GM18909 (cell line): ENCODE results near the gene TTC6.

Experiments
- ATAC-seq: cut with Tn5 transposase; IDR thresholded peaks from one replicate; pipeline ENCODE4 v1.9.1; 2021; ENCODE audit warnings: mild to moderate bottlenecking; ENCODE audit not compliant: unreplicated experiment, poor library complexity

TTC6 gene

GRCh38 chr14:37623426-37623951 is 28.1 kb downstream of the TTC6 start:
- ATAC-seq: no peak

- ATAC-seq: no peak
Measured at GRCh38 chr14:37623971-37624370, 28.5 kb downstream of the TTC6 start.

DNA sequence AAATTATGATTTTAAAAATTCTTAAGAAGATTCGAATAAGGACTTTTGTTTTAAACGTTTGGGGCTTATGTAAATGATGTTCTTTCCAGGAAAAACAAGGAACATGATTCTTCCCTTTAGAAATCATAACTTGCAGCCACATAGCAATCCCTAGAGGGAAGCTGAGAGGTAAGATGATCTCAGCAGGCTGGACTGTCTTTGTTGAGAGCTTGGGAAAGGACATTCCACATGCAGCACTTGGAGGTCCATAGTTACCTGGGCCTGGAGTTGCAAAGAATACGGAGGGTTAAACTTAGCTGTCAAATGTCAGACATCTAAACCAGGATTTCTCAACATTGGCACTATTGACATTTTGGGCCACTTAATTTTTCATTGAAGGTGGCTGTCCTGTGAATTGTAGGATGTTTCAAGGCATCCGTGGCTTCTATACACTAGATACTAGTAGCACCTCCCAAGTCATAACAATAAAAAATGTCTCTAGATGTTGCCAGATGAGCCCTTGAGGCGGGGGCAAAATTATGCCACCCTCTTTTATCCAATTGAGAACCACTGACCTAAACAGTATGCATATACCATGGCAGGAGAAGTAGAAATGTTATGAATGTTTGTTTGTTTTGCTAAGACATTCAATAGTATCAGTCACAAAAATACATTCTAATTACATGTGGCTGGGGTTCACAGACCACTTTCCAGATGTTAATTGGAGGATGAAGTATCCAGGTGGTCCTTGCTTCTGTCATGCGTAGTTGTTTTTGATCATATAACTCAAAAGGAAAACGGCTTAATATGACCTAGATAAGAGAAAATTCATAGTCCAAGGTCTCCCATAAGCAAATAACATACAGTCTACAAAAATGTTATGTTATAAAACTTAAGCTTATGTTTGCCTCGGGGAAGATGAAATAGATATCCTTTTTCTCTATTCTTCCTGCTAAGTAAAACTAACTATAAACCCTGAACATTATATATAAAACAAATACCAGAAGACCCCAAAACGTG is 30.5 kb downstream of the TTC6 start:
- ATAC-seq: no peak

DNA sequence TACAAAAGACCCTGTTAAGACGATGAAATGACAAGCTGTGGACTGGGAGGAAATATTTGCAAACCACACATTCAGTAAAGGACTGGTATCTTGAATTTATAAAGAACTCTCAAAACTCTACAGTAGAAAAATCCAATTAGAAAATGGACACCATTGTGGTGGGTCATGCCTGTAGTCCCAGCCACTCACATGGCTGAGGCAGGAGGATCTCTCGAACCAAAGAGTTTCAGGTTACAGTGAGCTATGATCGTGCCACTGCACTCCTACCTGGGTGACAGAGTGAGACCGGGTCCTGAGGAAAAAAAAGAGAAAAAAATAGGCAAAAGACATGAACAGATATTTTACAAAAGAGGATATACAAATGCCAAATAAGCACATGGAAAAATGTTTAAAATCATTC is 41.9 kb downstream of the TTC6 start:
- ATAC-seq: no peak

GRCh38 chr14:37638599-37638998 is 43.2 kb downstream of the TTC6 start:
- ATAC-seq: no peak

DNA sequence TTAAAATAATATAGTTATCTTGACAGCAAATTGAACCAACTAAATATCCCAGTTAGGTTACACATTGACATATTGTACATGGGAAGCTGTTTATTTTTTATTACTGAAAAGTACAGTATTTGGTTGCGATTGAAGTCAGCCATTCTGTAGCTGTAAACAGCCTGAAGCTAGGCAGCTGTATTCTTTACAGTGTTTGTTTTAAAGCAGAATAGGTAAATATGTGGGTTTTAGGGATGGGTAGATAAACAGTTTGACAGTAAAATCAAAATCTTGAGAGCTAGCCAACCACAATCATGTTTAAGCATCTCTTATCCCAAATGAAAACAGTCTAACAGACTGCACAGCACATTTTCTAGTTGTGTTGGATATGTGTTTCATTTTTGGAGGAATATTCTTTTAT is 45.7 kb downstream of the TTC6 start:
- ATAC-seq: no peak

DNA sequence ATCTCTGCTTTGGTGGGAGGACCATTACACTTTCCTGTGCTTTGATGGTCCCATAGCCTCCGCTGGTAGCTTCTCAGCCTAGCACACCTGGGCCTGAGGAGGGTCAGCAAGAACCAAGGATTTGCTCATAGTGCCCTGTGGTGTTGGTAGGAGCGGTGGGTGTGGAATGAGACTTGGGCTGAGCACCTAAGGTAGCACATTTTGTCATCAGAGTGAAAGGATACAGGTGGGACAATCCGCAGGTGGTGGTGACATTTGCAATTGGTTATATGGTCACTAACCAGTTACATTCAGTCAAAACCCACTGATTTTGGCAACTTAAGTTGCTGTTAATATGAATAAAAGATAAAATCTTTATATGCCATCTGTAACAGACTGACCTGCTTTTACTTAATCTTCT is 46.7 kb downstream of the TTC6 start:
- ATAC-seq: no peak

- ATAC-seq: no peak
Measured at GRCh38 chr14:37643701-37644100, 48.3 kb downstream of the TTC6 start.
